SJCRH30 (cell line): ENCODE measurements around the gene R3HDM2. TPM values are rescaled to one million over a fixed set of nuclear protein-coding genes. Genes with fewer than 3 reads are reported as not detected.
"Not testable (repeated sequence)": the region's sequence is repeated elsewhere in the genome, so short reads cannot be mapped to it uniquely, and the experiment has no call there.

Source experiments
- DNase-seq, 2 experiments: peaks; one replicate each; pipeline ENCODE4 v3.0.0-alpha.2; 2015 to 2020
- H3K27ac ChIP-seq: fragments of 250-450 bp; sonication (Bioruptor Pico); 2 replicates; pipeline ENCODE4 v1.5.1; 2020; ENCODE audit warnings: mild to moderate bottlenecking, moderate library complexity
- H3K27me3 ChIP-seq: fragments of 250-450 bp; sonication (Bioruptor Pico); 2 replicates; pipeline ENCODE4 v1.5.1; 2020; ENCODE audit warnings: mild to moderate bottlenecking, moderate library complexity
- H3K36me3 ChIP-seq: fragments of 250-450 bp; sonication (Bioruptor Pico); 2 replicates; pipeline ENCODE4 v1.5.1; 2020; ENCODE audit warnings: mild to moderate bottlenecking, moderate library complexity
- H3K4me1 ChIP-seq: fragments of 250-450 bp; sonication (Bioruptor Pico); 2 replicates; pipeline ENCODE4 v1.5.1; 2020; ENCODE audit warnings: mild to moderate bottlenecking, moderate library complexity
- H3K4me3 ChIP-seq: fragments of 250-450 bp; sonication (Bioruptor Pico); 2 replicates; pipeline ENCODE4 v1.5.1; 2020; ENCODE audit warnings: mild to moderate bottlenecking, moderate library complexity
- H3K9me3 ChIP-seq: fragments of 250-450 bp; sonication (Bioruptor Pico); replicated peaks from 2 replicates; pipeline ENCODE4 v1.5.1; 2020; ENCODE audit warnings: mild to moderate bottlenecking, moderate library complexity
- total RNA-seq: library from RNA; depleted of rRNA; stranded (reverse); fragments of >200 nt; shearing (Covaris generic); gene quantifications from 2 replicates; pipeline ENCODE4 v1.2.3, GENCODE V29; 2014

R3HDM2 gene
- total RNA-seq, 1 experiment from 2014 or later: 17.0 TPM

DNA sequence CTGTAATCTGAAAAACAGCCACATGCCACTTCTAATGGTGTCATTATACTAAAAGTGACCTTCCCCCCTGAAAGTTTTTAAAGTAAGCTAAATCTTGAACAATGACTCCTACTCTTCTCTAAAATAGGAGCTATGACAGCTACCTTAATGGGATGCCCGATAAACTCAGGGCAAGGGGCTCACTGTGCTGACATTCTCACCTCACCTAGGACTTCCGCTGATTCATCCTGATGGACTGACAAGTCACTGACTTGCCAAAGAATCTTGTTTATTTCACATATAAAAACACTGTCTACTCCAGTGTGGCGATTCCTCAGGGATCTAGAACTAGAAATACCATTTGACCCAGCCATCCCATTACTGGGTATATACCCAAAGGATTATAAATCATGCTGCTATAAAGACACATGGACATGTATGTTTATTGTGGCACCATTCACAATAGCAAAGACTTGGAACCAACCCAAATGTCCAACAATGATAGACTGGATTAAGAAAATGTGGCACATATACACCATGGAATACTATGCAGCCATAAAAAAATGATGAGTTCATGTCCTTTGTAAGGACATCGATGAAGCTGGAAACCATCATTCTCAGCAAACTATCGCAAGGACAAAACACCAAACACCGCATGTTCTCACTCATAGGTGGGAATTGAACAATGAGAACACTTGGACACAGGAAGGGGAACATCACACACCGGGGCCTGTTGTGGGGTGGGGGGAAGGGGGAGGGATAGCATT is 31.0 kb downstream of the R3HDM2 start:
- not testable (repeated sequence) for H3K4me3 ChIP-seq, H3K27me3 ChIP-seq, H3K9me3 ChIP-seq, H3K4me1 ChIP-seq, DNase-seq, H3K27ac ChIP-seq
- peaks cover 17% of the 10 kb centered on the region for H3K36me3 ChIP-seq

DNA sequence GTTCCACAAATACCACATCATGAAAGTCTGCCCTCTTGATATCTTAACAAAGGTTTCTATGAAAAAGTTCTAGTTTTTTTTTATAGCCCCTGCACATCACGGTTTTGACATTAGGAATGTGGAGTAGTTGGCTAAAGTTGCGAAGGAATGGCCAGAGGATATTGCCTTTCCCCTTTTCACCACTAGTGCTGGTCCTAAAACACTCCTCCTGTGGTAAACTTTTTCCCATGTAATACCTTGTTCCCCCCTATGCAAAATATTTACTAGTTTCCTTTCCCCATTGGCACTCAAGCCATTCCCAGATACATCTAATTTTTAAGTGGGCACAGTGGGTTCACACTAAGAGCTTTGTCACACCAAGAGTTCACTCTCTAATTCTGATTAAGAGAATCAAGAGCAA is 33.4 kb downstream of the R3HDM2 start:
- H3K27me3 ChIP-seq: no peaks in the 10 kb centered on the region
- H3K9me3 ChIP-seq: no peaks in the 10 kb centered on the region
- no peaks in the 10 kb centered on the region for H3K4me1 ChIP-seq
- H3K27ac ChIP-seq: no peak overlapping the region
- peaks cover 34% of the 10 kb centered on the region for H3K36me3 ChIP-seq
- no peak for DNase-seq
- H3K4me3 ChIP-seq: no peak overlapping the region

- Histone ChIP-seq H3K36me3 (peaks cover 53% of the 10 kb centered on the region), H3K27me3 (no peaks in the 10 kb centered on the region), H3K27ac (no peak overlapping the region), H3K4me3 (no peak overlapping the region), H3K9me3 (no peaks in the 10 kb centered on the region), H3K4me1 (no peaks in the 10 kb centered on the region)
- DNase-seq: peak in 1 of 2 experiments; percentile 27
Observed at GRCh38 chr12:57395121-57395520, 35.7 kb downstream of the R3HDM2 start.

- no peak overlapping the region for H3K27ac ChIP-seq
- DNase-seq: no peak
- H3K4me1 ChIP-seq: no peaks in the 10 kb centered on the region
- no peaks in the 10 kb centered on the region for H3K27me3 ChIP-seq
- H3K36me3 ChIP-seq: peaks cover 57% of the 10 kb centered on the region
- H3K9me3 ChIP-seq: peaks cover 3% of the 10 kb centered on the region; the same call in 1 of the 2 replicates
- no peak overlapping the region for H3K4me3 ChIP-seq
Observed at GRCh38 chr12:57390174-57390573, 40.7 kb downstream of the R3HDM2 start.

GRCh38 chr12:57389033-57389432 is 41.8 kb downstream of the R3HDM2 start:
- Histone ChIP-seq H3K4me1 (no peaks in the 10 kb centered on the region), H3K27me3 (no peaks in the 10 kb centered on the region), H3K36me3 (peaks cover 47% of the 10 kb centered on the region), H3K9me3 (peaks cover 3% of the 10 kb centered on the region; the same call in 1 of the 2 replicates), H3K27ac (no peak overlapping the region), H3K4me3 (no peak overlapping the region)
- DNase-seq: no peak

DNA sequence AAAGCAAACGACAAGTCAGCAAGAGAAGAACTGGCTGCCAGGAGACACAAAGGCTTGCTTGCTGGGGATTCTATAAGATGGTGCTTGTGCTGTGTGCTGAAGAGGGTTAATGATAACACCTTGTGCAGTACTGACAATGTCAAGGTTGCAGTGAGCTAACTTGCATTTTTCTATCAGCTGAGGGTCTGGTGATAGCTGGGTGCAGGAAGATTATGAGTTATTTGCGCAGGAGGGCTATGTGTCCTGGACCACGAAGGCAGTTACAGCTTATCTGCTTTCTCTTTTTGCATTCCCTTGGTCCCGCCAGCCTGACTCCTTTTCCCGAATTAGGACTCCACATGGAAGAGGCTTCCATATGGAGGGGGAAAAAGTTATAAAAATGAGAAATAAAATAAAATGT is 42.4 kb downstream of the R3HDM2 start:
- H3K4me3 ChIP-seq: no peak overlapping the region
- H3K4me1 ChIP-seq: no peaks in the 10 kb centered on the region
- peaks cover 41% of the 10 kb centered on the region for H3K36me3 ChIP-seq
- no peak for DNase-seq
- H3K27ac ChIP-seq: no peak overlapping the region
- H3K9me3 ChIP-seq: peaks cover 3% of the 10 kb centered on the region; the same call in 1 of the 2 replicates
- no peaks in the 10 kb centered on the region for H3K27me3 ChIP-seq

GRCh38 chr12:57386187-57386720 is 44.6 kb downstream of the R3HDM2 start:
- Histone ChIP-seq H3K9me3 (peaks cover 3% of the 10 kb centered on the region; the same call in 1 of the 2 replicates), H3K27ac (no peak overlapping the region), H3K4me1 (no peaks in the 10 kb centered on the region), H3K36me3 (peaks cover 33% of the 10 kb centered on the region), H3K4me3 (no peak overlapping the region), H3K27me3 (no peaks in the 10 kb centered on the region)
- DNase-seq: peak in 1 of 2 experiments; percentile 47

DNA sequence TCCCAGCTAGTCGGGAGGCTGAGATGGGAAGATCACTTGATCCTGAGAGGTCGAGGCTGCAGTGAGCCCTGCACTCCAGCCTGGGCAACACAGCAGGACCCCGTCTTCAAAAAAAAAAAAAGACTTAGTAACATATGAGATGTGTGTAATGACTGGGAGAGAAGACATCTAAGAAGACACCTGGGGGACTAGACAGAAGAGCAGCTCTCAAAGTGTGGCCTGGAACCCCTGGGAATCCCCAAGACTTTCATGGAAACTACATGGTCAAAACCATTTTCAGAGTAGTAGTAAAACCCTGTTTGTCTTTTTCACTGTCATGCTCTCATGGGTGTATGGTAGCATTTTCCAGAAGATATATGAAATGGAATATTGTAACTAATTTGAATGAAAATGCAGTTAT is 45.3 kb downstream of the R3HDM2 start:
- no peak for DNase-seq
- H3K9me3 ChIP-seq: peaks cover 3% of the 10 kb centered on the region; the same call in 1 of the 2 replicates
- no peaks in the 10 kb centered on the region for H3K4me1 ChIP-seq
- no peaks in the 10 kb centered on the region for H3K27me3 ChIP-seq
- no peak overlapping the region for H3K27ac ChIP-seq
- H3K4me3 ChIP-seq: no peak overlapping the region
- H3K36me3 ChIP-seq: peaks cover 28% of the 10 kb centered on the region

DNA sequence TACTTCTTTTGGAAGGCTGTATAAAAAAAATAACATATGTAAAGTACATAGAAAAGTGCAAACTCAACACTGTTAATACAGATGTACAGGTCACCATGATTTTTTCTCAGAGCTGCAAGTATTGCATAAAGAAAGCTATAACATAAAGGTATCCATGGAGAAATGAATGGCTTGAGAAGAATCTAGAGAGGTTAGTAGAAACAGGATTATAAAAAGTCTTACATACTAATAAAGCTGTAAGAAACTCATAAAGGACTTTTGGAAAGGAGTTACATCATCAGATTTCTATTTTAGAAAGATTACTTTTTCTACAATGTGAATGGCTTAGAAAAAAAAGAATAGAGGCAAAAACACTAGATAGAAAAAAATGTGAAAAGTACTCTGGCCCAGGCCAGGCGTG is 46.4 kb downstream of the R3HDM2 start:
- Histone ChIP-seq H3K9me3 (peaks cover 3% of the 10 kb centered on the region; the same call in 1 of the 2 replicates), H3K27me3 (no peaks in the 10 kb centered on the region), H3K36me3 (peaks cover 23% of the 10 kb centered on the region), H3K4me1 (no peaks in the 10 kb centered on the region), H3K27ac (no peak overlapping the region), H3K4me3 (no peak overlapping the region)
- DNase-seq: no peak

- no peaks in the 10 kb centered on the region for H3K4me1 ChIP-seq
- no peak overlapping the region for H3K27ac ChIP-seq
- peaks cover 7% of the 10 kb centered on the region for H3K36me3 ChIP-seq
- no peaks in the 10 kb centered on the region for H3K27me3 ChIP-seq
- no peak for DNase-seq
- no peak overlapping the region for H3K4me3 ChIP-seq
- H3K9me3 ChIP-seq: peaks cover 3% of the 10 kb centered on the region; the same call in 1 of the 2 replicates
Observed at GRCh38 chr12:57381693-57382220, 49.1 kb downstream of the R3HDM2 start.

DNA sequence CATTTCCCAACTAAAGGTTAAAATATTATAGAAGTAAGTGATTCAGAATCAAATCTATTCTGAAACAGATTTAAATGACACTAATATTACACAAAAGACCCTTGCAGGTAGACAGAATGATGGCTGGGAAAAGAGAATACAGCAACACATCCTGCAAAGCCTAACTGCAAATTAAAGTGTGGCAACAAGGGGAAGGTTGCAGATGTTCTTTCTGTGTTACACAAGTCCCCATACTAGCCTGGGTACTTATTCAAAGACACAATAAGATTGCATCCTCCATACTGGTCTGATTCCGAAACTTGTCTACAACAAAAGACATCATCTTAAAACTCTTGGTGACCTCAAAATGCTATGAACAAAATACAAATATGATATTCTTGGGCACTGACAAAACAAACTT is 50.5 kb downstream of the R3HDM2 start:
- no peaks in the 10 kb centered on the region for H3K27me3 ChIP-seq
- no peak overlapping the region for H3K4me3 ChIP-seq
- H3K9me3 ChIP-seq: no peaks in the 10 kb centered on the region
- DNase-seq: no peak
- H3K4me1 ChIP-seq: no peaks in the 10 kb centered on the region
- H3K36me3 ChIP-seq: peaks cover 7% of the 10 kb centered on the region
- no peak overlapping the region for H3K27ac ChIP-seq

GRCh38 chr12:57377103-57377840 is 53.6 kb downstream of the R3HDM2 start:
- H3K36me3 ChIP-seq: peaks cover 6% of the 10 kb centered on the region; the same call in 1 of the 2 replicates
- H3K4me1 ChIP-seq: no peaks in the 10 kb centered on the region
- no peak for DNase-seq
- H3K27me3 ChIP-seq: no peaks in the 10 kb centered on the region
- no peak overlapping the region for H3K4me3 ChIP-seq
- H3K27ac ChIP-seq: no peak overlapping the region
- no peaks in the 10 kb centered on the region for H3K9me3 ChIP-seq

- Histone ChIP-seq H3K9me3 (peaks cover 16% of the 10 kb centered on the region), H3K27ac (no peak overlapping the region), H3K27me3 (no peaks in the 10 kb centered on the region), H3K36me3 (peaks cover 26% of the 10 kb centered on the region), H3K4me1 (no peaks in the 10 kb centered on the region), H3K4me3 (no peak overlapping the region)
- no peak for DNase-seq
Observed at GRCh38 chr12:57372233-57372632, 58.6 kb downstream of the R3HDM2 start.

DNA sequence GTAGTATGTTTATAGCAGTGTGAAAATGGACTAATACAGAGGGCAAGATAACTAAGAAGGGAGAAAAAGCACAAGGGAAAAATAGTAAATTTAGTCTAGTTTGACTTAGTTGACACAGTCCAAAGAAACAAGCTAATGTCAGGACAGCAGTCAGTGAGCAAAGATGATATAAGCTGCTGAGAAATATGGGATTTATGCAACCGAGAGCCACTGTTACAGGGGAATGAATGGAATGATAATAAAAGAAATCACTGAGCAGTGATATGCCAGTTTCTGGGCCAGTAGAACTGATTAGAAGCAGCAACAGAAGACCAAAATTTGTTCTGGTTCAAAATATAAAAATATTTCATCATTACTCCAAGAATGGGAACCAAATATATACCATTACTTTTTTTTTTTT is 60.1 kb downstream of the R3HDM2 start:
- no peak overlapping the region for H3K4me3 ChIP-seq
- DNase-seq: no peak
- H3K4me1 ChIP-seq: no peaks in the 10 kb centered on the region
- H3K27ac ChIP-seq: no peak overlapping the region
- peaks cover 28% of the 10 kb centered on the region for H3K9me3 ChIP-seq
- peaks cover 33% of the 10 kb centered on the region for H3K36me3 ChIP-seq
- no peaks in the 10 kb centered on the region for H3K27me3 ChIP-seq

DNA sequence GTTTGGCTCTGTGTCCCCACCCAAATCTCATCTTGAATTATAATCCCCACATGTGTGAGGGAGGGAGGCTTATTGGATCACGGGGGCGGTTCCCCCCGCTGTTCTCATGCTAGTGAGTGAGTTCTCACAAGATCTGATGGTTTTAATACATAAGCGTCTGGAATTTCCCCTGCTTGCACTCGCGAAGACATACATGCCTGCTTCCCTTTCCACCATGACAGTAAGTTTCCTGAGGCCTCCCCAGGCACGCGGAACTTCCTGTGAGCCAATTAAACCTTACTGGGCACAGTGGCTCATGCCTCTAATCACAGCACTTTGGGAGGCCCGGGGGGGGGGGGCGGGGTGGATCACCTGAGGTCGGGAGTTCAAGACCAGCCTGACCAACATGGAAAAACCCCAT is 60.8 kb downstream of the R3HDM2 start:
- H3K4me3 ChIP-seq: no peak overlapping the region
- peak in 1 of 2 experiments; percentile 29 for DNase-seq
- peaks cover 30% of the 10 kb centered on the region for H3K36me3 ChIP-seq
- no peaks in the 10 kb centered on the region for H3K27me3 ChIP-seq
- peaks cover 28% of the 10 kb centered on the region for H3K9me3 ChIP-seq
- no peak overlapping the region for H3K27ac ChIP-seq
- no peaks in the 10 kb centered on the region for H3K4me1 ChIP-seq
